GM10266 (cell line): Measurements from ENCODE around the gene RNGTT.
"Not testable (repeated sequence)": the region's sequence is repeated elsewhere in the genome, so short reads cannot be mapped to it uniquely, and the experiment has no call there.

Experiments used
- DNase-seq: peaks from one replicate; pipeline ENCODE4 v3.0.0; 2012; ENCODE audit errors: extremely low spot score
- TF ChIP-seq, protein P1 (sequence below): IDR thresholded peaks from 2 replicates; pipeline ENCODE4 v1.5.1; 2012; ENCODE audit warnings: mild to moderate bottlenecking, low read depth; ENCODE audit not compliant: control insufficient read depth, insufficient read depth; ENCODE audit errors: missing control alignments

Gene RNGTT

DNA sequence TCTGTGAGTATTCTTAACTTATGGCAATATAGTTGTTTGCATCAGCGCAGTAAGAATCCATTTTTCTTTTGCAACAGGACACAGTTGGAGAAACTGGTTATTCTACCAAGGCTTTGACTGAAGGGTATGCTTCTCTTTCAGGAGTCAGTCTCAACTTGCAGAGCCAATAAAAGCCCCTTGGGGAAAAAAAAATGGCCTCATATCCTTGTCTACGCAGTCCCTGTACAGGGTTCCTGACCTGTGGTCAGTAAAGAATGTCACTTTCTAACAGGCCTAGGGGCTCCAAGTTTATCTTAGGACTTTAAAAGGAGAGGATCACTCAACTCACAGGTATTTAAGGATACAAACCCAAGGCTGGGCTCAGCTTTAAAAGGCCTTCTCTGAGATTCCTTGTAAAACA lies 6.9 kb upstream of the RNGTT start:
- TF ChIP-seq, protein P1, sequence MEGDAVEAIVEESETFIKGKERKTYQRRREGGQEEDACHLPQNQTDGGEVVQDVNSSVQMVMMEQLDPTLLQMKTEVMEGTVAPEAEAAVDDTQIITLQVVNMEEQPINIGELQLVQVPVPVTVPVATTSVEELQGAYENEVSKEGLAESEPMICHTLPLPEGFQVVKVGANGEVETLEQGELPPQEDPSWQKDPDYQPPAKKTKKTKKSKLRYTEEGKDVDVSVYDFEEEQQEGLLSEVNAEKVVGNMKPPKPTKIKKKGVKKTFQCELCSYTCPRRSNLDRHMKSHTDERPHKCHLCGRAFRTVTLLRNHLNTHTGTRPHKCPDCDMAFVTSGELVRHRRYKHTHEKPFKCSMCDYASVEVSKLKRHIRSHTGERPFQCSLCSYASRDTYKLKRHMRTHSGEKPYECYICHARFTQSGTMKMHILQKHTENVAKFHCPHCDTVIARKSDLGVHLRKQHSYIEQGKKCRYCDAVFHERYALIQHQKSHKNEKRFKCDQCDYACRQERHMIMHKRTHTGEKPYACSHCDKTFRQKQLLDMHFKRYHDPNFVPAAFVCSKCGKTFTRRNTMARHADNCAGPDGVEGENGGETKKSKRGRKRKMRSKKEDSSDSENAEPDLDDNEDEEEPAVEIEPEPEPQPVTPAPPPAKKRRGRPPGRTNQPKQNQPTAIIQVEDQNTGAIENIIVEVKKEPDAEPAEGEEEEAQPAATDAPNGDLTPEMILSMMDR = no peak
- no peak for DNase-seq

DNA sequence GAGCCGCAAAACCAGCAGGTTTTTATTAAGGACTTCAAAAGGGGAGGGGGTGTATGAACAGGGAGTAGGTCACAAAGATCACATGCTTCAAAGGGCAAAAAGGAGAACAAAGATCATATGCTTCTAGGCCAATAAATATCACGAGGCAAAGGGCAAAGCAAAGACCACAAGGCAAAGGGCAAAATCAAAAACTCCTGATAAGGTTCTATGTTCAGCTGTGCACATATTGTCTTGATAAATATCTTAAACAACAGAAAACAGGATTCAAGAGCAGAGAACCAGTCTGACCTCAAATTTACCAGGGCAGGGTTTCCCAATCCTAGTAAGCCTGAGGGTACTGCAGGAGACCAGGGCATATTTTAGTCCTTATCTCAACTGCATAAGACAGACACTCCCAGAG lies 5.8 kb upstream of the RNGTT start:
- DNase-seq = not testable (repeated sequence)

DNA sequence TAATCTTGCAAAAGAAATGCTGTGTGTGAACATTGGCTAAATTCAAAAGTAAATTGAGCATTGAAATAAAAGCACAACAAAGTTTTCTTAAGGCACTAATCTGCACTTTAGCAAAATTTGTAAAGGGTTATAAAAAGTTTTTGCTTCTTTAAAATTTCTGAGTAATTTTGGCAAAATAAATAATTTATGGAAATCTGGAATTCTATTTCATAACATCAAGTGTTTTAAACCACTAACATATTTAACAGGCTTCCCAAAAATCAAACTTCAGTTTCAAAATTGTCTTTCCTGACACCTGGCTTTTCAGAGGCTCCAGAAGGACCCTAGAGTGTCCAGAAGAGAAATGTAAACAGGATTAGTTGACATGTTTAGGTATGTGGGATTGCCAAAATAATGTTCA lies 4.5 kb upstream of the RNGTT start:
- TF ChIP-seq, protein P1 = no peak

DNA sequence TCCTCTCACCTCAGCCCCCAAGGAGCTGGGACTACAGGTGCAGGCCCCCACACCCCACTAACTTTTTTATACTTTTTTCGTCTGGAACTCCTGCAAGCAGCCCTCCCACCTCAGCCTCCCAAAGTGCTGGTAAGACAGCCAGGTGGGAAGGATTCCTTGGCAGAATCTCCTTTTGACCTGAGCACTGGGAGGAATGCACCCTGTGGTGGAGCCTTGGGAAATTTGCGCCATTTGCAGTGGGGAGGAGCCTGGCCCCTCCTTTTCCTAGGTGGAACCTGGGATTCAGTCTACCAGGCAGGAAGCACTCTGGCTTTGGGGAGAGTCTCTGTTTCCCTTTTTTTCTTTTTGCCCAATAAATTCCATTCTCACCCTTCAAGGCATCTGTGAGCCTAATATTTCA lies 2.3 kb upstream of the RNGTT start:
- DNase-seq = no peak
- TF ChIP-seq, protein P1 = no peak

More for the DNA sequence above, 4.5 kb upstream of the RNGTT start:
- DNase-seq = no peak

DNA sequence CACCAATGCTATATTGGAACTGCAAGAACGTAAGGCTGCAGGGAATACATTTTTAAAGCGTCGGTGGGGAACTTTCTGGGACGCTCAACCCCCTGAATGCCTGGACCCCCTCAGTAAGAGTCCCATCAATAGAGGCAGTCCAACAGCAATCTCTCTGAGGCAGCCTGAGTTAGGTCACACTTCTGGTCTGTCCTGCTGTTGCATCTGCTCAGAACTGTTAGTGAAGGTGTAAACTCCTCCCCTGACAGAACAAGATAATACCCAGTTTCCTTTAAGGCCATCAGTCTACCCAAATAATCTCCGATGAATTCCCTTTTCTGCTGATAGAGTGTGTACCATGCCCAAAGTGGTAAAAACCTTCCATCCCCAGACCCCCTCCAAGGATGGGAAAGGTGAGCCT lies 1.1 kb upstream of the RNGTT start:
- TF ChIP-seq, protein P1 = no peak
- DNase-seq = no peak

DNA sequence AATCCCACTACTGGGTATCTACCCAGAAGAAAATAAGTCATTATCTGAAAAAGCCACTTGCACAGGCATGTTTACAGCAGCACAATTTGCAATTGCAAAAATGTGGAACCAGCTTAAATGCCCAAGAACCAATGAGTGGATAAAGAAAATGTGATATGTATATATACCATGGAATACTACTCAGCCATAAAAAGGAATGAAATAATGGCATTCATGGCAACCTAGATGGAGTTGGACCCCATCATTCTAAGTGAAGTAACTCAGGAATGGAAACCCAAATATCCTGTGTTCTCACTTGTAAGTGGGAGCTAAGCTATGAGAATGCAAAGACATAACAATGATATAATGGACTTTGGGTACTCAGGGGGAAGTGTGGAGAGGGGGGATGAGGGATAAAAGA lies 4.6 kb downstream of the RNGTT start:
- no peak for DNase-seq
- TF ChIP-seq, protein P1 = no peak

DNA sequence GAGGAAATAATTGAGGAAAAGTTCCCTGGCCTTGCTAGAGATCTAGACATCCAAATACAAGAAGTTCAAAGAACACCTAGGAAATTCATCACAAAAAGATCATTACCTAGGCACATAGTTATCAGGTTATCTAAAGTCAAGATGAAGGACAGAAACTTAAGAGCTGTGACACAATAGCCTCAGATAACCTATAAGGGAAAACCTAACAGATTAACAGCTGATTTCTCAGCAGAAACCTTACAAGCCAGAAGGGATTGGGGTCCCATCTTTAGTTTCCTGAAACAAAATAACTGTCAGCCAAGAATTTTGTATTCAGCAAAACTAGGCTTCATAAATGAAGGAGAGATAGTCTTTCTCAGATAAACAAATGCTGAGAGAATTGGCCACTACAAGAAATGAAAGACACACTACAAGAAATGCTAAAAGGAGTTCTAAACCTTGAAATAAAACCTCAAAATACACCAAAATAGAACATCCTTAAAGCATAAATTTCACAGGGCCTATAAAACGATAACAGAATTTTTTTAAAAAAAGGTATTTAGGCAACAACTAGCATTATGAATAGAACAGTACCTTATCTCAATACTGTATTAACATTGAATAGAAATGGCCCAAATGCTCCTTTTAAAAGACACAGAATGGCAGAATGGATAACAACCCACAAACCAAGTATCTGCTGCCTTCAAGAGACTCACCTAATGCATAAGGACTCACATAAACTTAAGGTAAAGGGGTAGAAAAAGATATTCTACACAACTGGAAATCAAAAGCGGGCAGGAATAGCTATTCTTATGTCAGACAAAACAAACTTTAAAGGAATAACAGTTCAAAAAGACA lies 9.7 kb downstream of the RNGTT start:
- no peak for DNase-seq
- TF ChIP-seq, protein P1 = no peak

DNA sequence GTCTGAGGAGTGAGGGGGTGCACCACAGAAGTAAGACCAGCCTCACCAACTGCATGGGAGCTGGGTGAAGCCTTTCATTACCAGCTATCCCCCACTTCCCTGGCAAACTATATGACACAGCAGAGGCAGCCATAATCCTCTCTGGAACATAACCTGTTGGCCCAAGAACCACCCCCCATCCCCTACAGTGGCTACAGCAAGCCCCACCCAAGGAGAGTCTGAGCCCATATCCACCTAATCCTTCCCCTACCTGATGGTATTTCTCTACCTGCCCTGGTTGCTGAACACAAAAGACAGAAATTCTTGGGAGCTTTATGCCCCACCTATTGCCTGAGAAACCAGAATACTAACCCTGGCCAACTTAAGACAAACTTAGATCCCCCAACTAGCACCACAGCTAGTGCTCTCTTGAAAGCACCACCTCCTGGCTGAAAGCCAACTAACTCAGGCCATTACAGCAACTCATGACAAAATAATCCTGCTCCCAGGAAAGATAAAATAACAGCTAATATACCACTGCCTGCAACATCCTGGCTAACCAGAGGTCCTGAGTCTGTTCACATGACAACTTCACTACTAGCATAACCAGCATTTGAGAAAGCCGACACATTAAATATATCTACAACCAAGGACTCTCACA lies 11.2 kb downstream of the RNGTT start:
- TF ChIP-seq, protein P1 = no peak

More for the DNA sequence above, 11.2 kb downstream of the RNGTT start:
- DNase-seq = no peak
